CD14-positive monocyte (primary cell): ENCODE results near the gene ECM1. TPM values are rescaled to one million over a fixed set of nuclear protein-coding genes. Genes with fewer than 3 reads are reported as not detected.

Source experiments
- DNase-seq, 3 donors: peaks; one replicate each; pipeline ENCODE4 v3.0.0-alpha.2; 2011 to 2022
- H2AFZ ChIP-seq: 2 replicates; pipeline ENCODE4 v1.6.0; 2012; ENCODE audit warnings: mild to moderate bottlenecking, low read depth, low read length, inconsistent platforms; ENCODE audit not compliant: insufficient read depth, poor library complexity, severe bottlenecking
- H3K27ac ChIP-seq, 2 donors: 1 replicate in 1 of 2; 2 replicates in 1 of 2; pipeline ENCODE4 v1.5.1; 2012 to 2013; ENCODE audit warnings: low read length in 2 of 2, control low read depth in 1 of 2, inconsistent platforms in 1 of 2, low read depth in 1 of 2, mild to moderate bottlenecking in 1 of 2
- H3K27me3 ChIP-seq, 2 donors: one replicate each; pipeline versions ENCODE4 v1.6.0 to v1.6.1; 2011 to 2013; ENCODE audit warnings: low read length in 2 of 2; ENCODE audit not compliant: control insufficient read depth in 2 of 2, insufficient read depth in 2 of 2
- H3K36me3 ChIP-seq, 2 donors: replicated peaks in 1 of 2; 1 replicate in 1 of 2; 2 replicates in 1 of 2; pipeline versions ENCODE4 v1.5.1 to v1.6.1; 2012 to 2013; ENCODE audit warnings: low read length in 2 of 2, control low read depth in 1 of 2, inconsistent platforms in 1 of 2, mild to moderate bottlenecking in 1 of 2; ENCODE audit not compliant: insufficient read depth in 2 of 2, control insufficient read depth in 1 of 2
- H3K4me1 ChIP-seq, 2 donors: 1 replicate in 1 of 2; 2 replicates in 1 of 2; pipeline versions ENCODE4 v1.5.1 to v1.6.1; 2012 to 2013; ENCODE audit warnings: low read length in 2 of 2, control low read depth in 1 of 2, inconsistent platforms in 1 of 2, mild to moderate bottlenecking in 1 of 2, moderate library complexity in 1 of 2; ENCODE audit not compliant: insufficient read depth in 2 of 2, control insufficient read depth in 1 of 2
- H3K4me2 ChIP-seq: replicated peaks from 2 replicates; pipeline ENCODE3; 2012; ENCODE audit warnings: low read length, moderate library complexity, mild to moderate bottlenecking; ENCODE audit not compliant: poor library complexity, severe bottlenecking; ENCODE audit errors: extremely low read depth
- H3K4me3 ChIP-seq, 3 experiments: fragments of 200-600 bp in 1 of 3; sonication (generic) in 1 of 3; replicated peaks in 1 of 3; 1 replicate in 2 of 3; 2 replicates in 1 of 3; pipeline ENCODE4 v1.5.1; 2011 to 2013; ENCODE audit warnings: low read length in 3 of 3, mild to moderate bottlenecking in 3 of 3, control low read depth in 2 of 3, low read depth in 2 of 3, inconsistent platforms in 1 of 3, moderate library complexity in 1 of 3
- H3K79me2 ChIP-seq: 2 replicates; pipeline ENCODE4 v1.6.0; 2012; ENCODE audit warnings: mild to moderate bottlenecking, control low read depth, inconsistent platforms, low read length, moderate library complexity; ENCODE audit not compliant: insufficient read depth
- H3K9ac ChIP-seq: 2 replicates; pipeline ENCODE4 v1.6.0; 2017; ENCODE audit warnings: low read length, mild to moderate bottlenecking; ENCODE audit not compliant: insufficient read depth, poor library complexity, severe bottlenecking
- H3K9me3 ChIP-seq, 2 donors: replicated peaks in 1 of 2; 1 replicate in 1 of 2; 2 replicates in 1 of 2; pipeline versions ENCODE4 v1.5.1 to v1.6.1; 2012 to 2013; ENCODE audit warnings: low read length in 2 of 2, control low read depth in 1 of 2; ENCODE audit not compliant: control insufficient read depth in 1 of 2, insufficient read depth in 1 of 2
- H4K20me1 ChIP-seq: 2 replicates; pipeline ENCODE4 v1.6.0; 2012; ENCODE audit warnings: mild to moderate bottlenecking, low read length, control low read depth, moderate library complexity; ENCODE audit not compliant: insufficient read depth
- H3K27ac Mint-ChIP-seq, 7 donors: one replicate each; pipeline ENCODE4 v1.8.0; 2020; ENCODE audit warnings: mild to moderate bottlenecking in 7 of 7, mixed read lengths in 7 of 7, moderate library complexity in 6 of 7, inconsistent platforms in 2 of 7
- H3K27me3 Mint-ChIP-seq, 3 donors: one replicate each; pipeline ENCODE4 v1.8.0; 2021 to 2022; ENCODE audit warnings: low read depth in 3 of 3, mild to moderate bottlenecking in 3 of 3, mixed read lengths in 3 of 3, moderate library complexity in 3 of 3, inconsistent platforms in 1 of 3
- H3K36me3 Mint-ChIP-seq, 2 donors: one replicate each; pipeline ENCODE4 v1.8.0; 2020; ENCODE audit warnings: mixed read lengths in 2 of 2, inconsistent platforms in 1 of 2, mild to moderate bottlenecking in 1 of 2
- H3K4me1 Mint-ChIP-seq: one replicate; pipeline ENCODE4 v1.8.0; 2020; ENCODE audit warnings: mild to moderate bottlenecking, mixed read lengths
- H3K4me3 Mint-ChIP-seq, 2 donors: one replicate each; pipeline ENCODE4 v1.8.0; 2020; ENCODE audit warnings: mild to moderate bottlenecking in 2 of 2, mixed read lengths in 2 of 2, moderate library complexity in 1 of 2
- H3K9me3 Mint-ChIP-seq, 7 donors: one replicate each; pipeline ENCODE4 v1.8.0; 2020 to 2022; ENCODE audit warnings: mixed read lengths in 7 of 7, mild to moderate bottlenecking in 6 of 7, moderate library complexity in 6 of 7, inconsistent platforms in 2 of 7
- WGBS: methylation state at CpG from one replicate; pipeline ENCODE4 v1.1.5; 2013; ENCODE audit warnings: missing lambda C conversion rate; ENCODE audit not compliant: insufficient coverage; 5-methylcytosine and 5-hydroxymethylcytosine counted together
- intact Hi-C, 2 donors: fragments of 100-400 bp; cut with micrococcal nuclease; formaldehyde crosslinking; loops; one replicate each; pipeline versions ENCODE4 v1.15.0 to v1.15.1; 2023
- polyA plus RNA-seq, 3 donors: library from polyadenylated mRNA; depleted of rRNA in 1 of 3; unstranded in 2 of 3; stranded (reverse) in 1 of 3; fragments of 300-500 nt in 2 of 3; fragments of >200 nt in 1 of 3; fragmentation: Illumina TruSeq in 2 of 3; gene quantifications; 1 replicate in 2 of 3; 2 replicates in 1 of 3; pipeline ENCODE4 v1.2.3, GENCODE V29; 2012 to 2021
- TF ChIP-seq, protein P1 (sequence below): fragments of 200-600 bp; IDR thresholded peaks from one replicate; pipeline ENCODE4 v1.8.0; 2022; ENCODE audit warnings: antibody characterized with exemption, mild to moderate bottlenecking

The ECM1 gene
- polyA plus RNA-seq, 3 donors = 1.0 TPM; not detected in 2

DNA sequence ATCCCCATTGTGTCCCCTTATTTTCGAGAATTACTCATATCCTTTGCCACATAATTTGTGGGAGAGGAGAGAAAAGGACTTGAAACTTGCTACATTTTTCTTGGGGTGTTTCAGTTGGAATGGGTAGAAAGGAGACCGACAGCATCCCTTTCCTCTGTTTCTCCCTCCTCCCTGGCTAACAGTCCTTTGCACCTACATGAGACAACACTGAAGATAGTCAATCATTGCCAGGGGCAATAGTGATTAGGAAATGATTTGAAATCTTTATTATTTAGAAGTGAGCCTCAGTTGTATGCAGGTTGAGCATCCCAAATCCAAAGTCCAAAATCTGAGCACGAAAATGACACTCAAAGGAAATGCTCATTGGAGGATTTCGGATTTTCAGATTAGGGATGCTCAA, 28.5 kb upstream of the ECM1 start:
- Mint-ChIP-seq H3K4me1 (no peaks in the 10 kb centered on the region), H3K36me3 (no peaks in the 10 kb centered on the region), H3K27me3 (peaks cover 0 to 5% (median 4%) of the 10 kb centered on the region in 3 donors), H3K4me3 (no peak overlapping the region), H3K27ac (no peak overlapping the region), H3K9me3 (peaks cover 0 to 6% (median 0%) of the 10 kb centered on the region in 7 donors)
- Histone ChIP-seq H3K4me1 (no peaks in the 10 kb centered on the region), H3K9me3 (no peaks in the 10 kb centered on the region), H3K9ac (no peak overlapping the region), H3K27me3 (peaks cover 0 to 2% of the 10 kb centered on the region in 2 donors), H3K4me3 (no peak overlapping the region), H4K20me1 (no peaks in the 10 kb centered on the region), H3K36me3 (no peaks in the 10 kb centered on the region), H3K4me2 (no peak overlapping the region), H3K27ac (no peak overlapping the region), H2AFZ (no peak overlapping the region), H3K79me2 (no peaks in the 10 kb centered on the region)
- TF ChIP-seq, protein P1, sequence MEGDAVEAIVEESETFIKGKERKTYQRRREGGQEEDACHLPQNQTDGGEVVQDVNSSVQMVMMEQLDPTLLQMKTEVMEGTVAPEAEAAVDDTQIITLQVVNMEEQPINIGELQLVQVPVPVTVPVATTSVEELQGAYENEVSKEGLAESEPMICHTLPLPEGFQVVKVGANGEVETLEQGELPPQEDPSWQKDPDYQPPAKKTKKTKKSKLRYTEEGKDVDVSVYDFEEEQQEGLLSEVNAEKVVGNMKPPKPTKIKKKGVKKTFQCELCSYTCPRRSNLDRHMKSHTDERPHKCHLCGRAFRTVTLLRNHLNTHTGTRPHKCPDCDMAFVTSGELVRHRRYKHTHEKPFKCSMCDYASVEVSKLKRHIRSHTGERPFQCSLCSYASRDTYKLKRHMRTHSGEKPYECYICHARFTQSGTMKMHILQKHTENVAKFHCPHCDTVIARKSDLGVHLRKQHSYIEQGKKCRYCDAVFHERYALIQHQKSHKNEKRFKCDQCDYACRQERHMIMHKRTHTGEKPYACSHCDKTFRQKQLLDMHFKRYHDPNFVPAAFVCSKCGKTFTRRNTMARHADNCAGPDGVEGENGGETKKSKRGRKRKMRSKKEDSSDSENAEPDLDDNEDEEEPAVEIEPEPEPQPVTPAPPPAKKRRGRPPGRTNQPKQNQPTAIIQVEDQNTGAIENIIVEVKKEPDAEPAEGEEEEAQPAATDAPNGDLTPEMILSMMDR = no peak
- WGBS = no CpG with 5 or more reads among the region's 4 CpGs
- intact Hi-C loops = no loop called here
- DNase-seq = no peak

DNA sequence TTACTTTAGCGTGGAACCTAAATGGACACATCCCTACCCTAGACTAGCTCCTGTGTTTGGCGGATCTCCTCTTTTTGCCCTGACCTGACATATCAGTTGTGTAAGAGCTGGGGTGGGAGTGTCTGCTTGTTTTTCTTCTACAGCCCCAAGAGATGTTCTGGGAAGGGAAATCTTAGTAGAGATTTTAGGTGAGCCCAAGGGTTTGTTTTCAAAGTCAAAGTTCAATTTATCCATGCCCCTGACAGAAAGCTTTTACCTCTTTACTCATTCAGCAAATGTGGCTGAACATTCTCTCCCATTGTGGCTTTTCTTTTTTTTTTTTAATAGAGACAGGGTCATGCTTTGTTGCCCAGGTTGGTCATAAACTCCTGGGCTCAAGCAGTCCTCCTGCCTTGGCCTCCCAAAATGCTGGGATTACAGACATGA, 28.0 kb upstream of the ECM1 start:
- no peak overlapping the region for H3K4me3 ChIP-seq
- WGBS = no CpG with 5 or more reads among the region's 2 CpGs
- Mint-ChIP-seq H3K9me3 (peaks cover 0 to 6% (median 0%) of the 10 kb centered on the region in 7 donors), H3K27me3 (peaks cover 1 to 5% (median 4%) of the 10 kb centered on the region in 3 donors), H3K4me1 (peaks cover 1% of the 10 kb centered on the region), H3K36me3 (no peaks in the 10 kb centered on the region), H3K4me3 (no peak overlapping the region), H3K27ac (peak overlapping the region in 1 of 7 donors; percentile 15)
- no peaks in the 10 kb centered on the region for H4K20me1 ChIP-seq
- DNase-seq = no peak
- TF ChIP-seq, protein P1 = no peak
- no peak overlapping the region for H2AFZ ChIP-seq
- H3K9ac ChIP-seq = no peak overlapping the region
- no peaks in the 10 kb centered on the region for H3K9me3 ChIP-seq
- no peaks in the 10 kb centered on the region for H3K36me3 ChIP-seq
- peaks cover 0 to 2% of the 10 kb centered on the region in 2 donors for H3K27me3 ChIP-seq
- no peaks in the 10 kb centered on the region for H3K4me1 ChIP-seq
- no peak overlapping the region for H3K4me2 ChIP-seq
- H3K79me2 ChIP-seq = no peaks in the 10 kb centered on the region
- H3K27ac ChIP-seq = no peak overlapping the region
- intact Hi-C loops = loop anchor here in 1 of 2 donors (10.0 kb wide), 1 partner anchor 75 kb away; no protein-coding TSS in a partner anchor
